Naive thymus-derived CD4-positive, alpha-beta T cell (primary cell): ENCODE measurements around the gene CDK5RAP1. TPM values are rescaled to one million over a fixed set of nuclear protein-coding genes. Genes with fewer than 3 reads are reported as not detected.

Source experiments
- ATAC-seq: fragments of 150-1000 bp; cut with Tn5 transposase; 2 replicates; pipeline ENCODE4 v1.10.0; 2021; ENCODE audit warnings: mild to moderate bottlenecking, moderate library complexity
- CTCF ChIA-PET: fragments of 350-600 bp; sonication (Branson Sonifier 250); formaldehyde crosslinking; loops from one replicate; lab custom pipeline; 2021; ENCODE audit warnings: antibody characterized with exemption; lab: Charles Lee
- POLR2A ChIA-PET: fragments of 350-600 bp; sonication (Branson Sonifier 250); formaldehyde crosslinking; loops from one replicate; lab custom pipeline; 2021; ENCODE audit warnings: antibody characterized with exemption, inconsistent platforms; lab: Charles Lee
- DNase-seq, 9 donors: peaks; one replicate each; pipeline versions ENCODE4 v3.0.0 to v3.0.0-alpha.2; 2020 to 2022; ENCODE audit warnings: mixed read lengths in 1 of 9
- H3K27ac ChIP-seq: one replicate; pipeline ENCODE4 v1.7.0; 2013; ENCODE audit warnings: mild to moderate bottlenecking, low read depth, low read length, moderate library complexity
- H3K27me3 ChIP-seq, 2 donors: one replicate each; pipeline ENCODE4 v1.7.0; 2013; ENCODE audit warnings: low read length in 2 of 2, mild to moderate bottlenecking in 2 of 2, moderate library complexity in 2 of 2; ENCODE audit not compliant: control insufficient read depth in 2 of 2, insufficient read depth in 2 of 2
- H3K36me3 ChIP-seq, 3 experiments: 1 replicate in 2 of 3; 2 replicates in 1 of 3; pipeline ENCODE4 v1.7.0; 2013; ENCODE audit warnings: low read length in 3 of 3, mild to moderate bottlenecking in 3 of 3, moderate library complexity in 1 of 3; ENCODE audit not compliant: insufficient read depth in 3 of 3, control insufficient read depth in 2 of 3
- H3K4me1 ChIP-seq, 2 donors: one replicate each; pipeline ENCODE4 v1.7.0; 2013; ENCODE audit warnings: low read length in 2 of 2, mild to moderate bottlenecking in 2 of 2, moderate library complexity in 1 of 2; ENCODE audit not compliant: control insufficient read depth in 2 of 2, insufficient read depth in 2 of 2
- H3K4me3 ChIP-seq: 2 replicates; pipeline ENCODE4 v1.7.0; 2013; ENCODE audit warnings: mild to moderate bottlenecking, low read length
- H3K9me3 ChIP-seq, 3 experiments: 1 replicate in 2 of 3; 2 replicates in 1 of 3; pipeline ENCODE4 v1.7.0; 2013; ENCODE audit warnings: low read length in 3 of 3; ENCODE audit not compliant: control insufficient read depth in 2 of 3
- H3K27ac Mint-ChIP-seq, 9 donors: one replicate each; pipeline ENCODE4 v1.8.0; 2020 to 2022; ENCODE audit warnings: mixed read lengths in 9 of 9, mild to moderate bottlenecking in 8 of 9, moderate library complexity in 5 of 9, inconsistent platforms in 2 of 9
- H3K27me3 Mint-ChIP-seq, 5 donors: one replicate each; pipeline ENCODE4 v1.8.0; 2021 to 2022; ENCODE audit warnings: mixed read lengths in 5 of 5, mild to moderate bottlenecking in 1 of 5
- H3K36me3 Mint-ChIP-seq, 5 donors: one replicate each; pipeline ENCODE4 v1.8.0; 2020 to 2022; ENCODE audit warnings: mixed read lengths in 5 of 5, mild to moderate bottlenecking in 3 of 5, inconsistent platforms in 1 of 5
- H3K4me1 Mint-ChIP-seq, 7 donors: one replicate each; pipeline ENCODE4 v1.8.0; 2020 to 2022; ENCODE audit warnings: mixed read lengths in 7 of 7, mild to moderate bottlenecking in 3 of 7, inconsistent platforms in 1 of 7
- H3K4me3 Mint-ChIP-seq, 10 donors: one replicate each; pipeline ENCODE4 v1.8.0; 2020 to 2022; ENCODE audit warnings: mild to moderate bottlenecking in 10 of 10, mixed read lengths in 10 of 10, moderate library complexity in 6 of 10, inconsistent platforms in 2 of 10
- H3K9me3 Mint-ChIP-seq, 11 donors: one replicate each; pipeline ENCODE4 v1.8.0; 2020 to 2022; ENCODE audit warnings: mixed read lengths in 11 of 11, mild to moderate bottlenecking in 4 of 11, inconsistent platforms in 1 of 11, moderate library complexity in 1 of 11
- intact Hi-C, 2 donors: fragments of 100-400 bp; cut with micrococcal nuclease; formaldehyde crosslinking; loops; one replicate each; pipeline ENCODE4 v1.15.1; 2023
- polyA plus RNA-seq, 2 donors: library from polyadenylated mRNA; unstranded; fragments of 300-500 nt; fragmentation: Illumina TruSeq; gene quantifications; one replicate each; pipeline ENCODE4 v1.2.3, GENCODE V29; 2021
- total RNA-seq, 6 experiments: library from RNA in 5 of 6; stranded (reverse) in 5 of 6; gene quantifications; 1 replicate in 5 of 6; 2 replicates in 1 of 6; pipeline ENCODE4 v1.2.3 and lab custom pipeline; 2021 to 2026

CDK5RAP1 gene
- total and polyA plus RNA-seq, 7 experiments from 2014 or later = 33.6 to 51.8 (median 48.1) TPM

GRCh38 chr20:33320006-33320405 is 81.3 kb downstream of the CDK5RAP1 start:
- no peak for ATAC-seq
- H3K27ac Mint-ChIP-seq = no peak overlapping the region
- H3K9me3 ChIP-seq = no peaks in the 10 kb centered on the region
- intact Hi-C loops = no loop called here
- H3K4me3 ChIP-seq = no peak overlapping the region
- H3K36me3 Mint-ChIP-seq = no peaks in the 10 kb centered on the region
- H3K27me3 Mint-ChIP-seq = peaks cover 0 to 14% (median 3%) of the 10 kb centered on the region in 5 donors
- H3K4me1 Mint-ChIP-seq = peaks cover 0 to 2% (median 0%) of the 10 kb centered on the region in 7 donors
- H3K27ac ChIP-seq = no peak overlapping the region
- POLR2A ChIA-PET = no interaction called here
- no peaks in the 10 kb centered on the region for H3K27me3 ChIP-seq
- no peak for DNase-seq
- no peaks in the 10 kb centered on the region for H3K4me1 ChIP-seq
- CTCF ChIA-PET = interaction anchor here (0.7 kb wide), 1 partner anchor 200 kb away, joined by 3 read pairs; no protein-coding TSS in a partner anchor
- H3K4me3 Mint-ChIP-seq = no peak overlapping the region
- H3K36me3 ChIP-seq = no peaks in the 10 kb centered on the region
- peaks cover 0 to 1% (median 0%) of the 10 kb centered on the region in 11 donors for H3K9me3 Mint-ChIP-seq

- Mint-ChIP-seq H3K4me3 (no peak overlapping the region), H3K4me1 (peaks cover 0 to 2% (median 0%) of the 10 kb centered on the region in 7 donors), H3K36me3 (no peaks in the 10 kb centered on the region), H3K27ac (no peak overlapping the region), H3K9me3 (peaks cover 0 to 1% (median 0%) of the 10 kb centered on the region in 11 donors), H3K27me3 (peaks cover 0 to 13% (median 3%) of the 10 kb centered on the region in 5 donors)
- Histone ChIP-seq H3K27me3 (no peaks in the 10 kb centered on the region), H3K36me3 (no peaks in the 10 kb centered on the region), H3K27ac (no peak overlapping the region), H3K9me3 (no peaks in the 10 kb centered on the region), H3K4me1 (no peaks in the 10 kb centered on the region), H3K4me3 (no peak overlapping the region)
- intact Hi-C loops = no loop called here
- POLR2A ChIA-PET = no interaction called here
- ATAC-seq (no peak), DNase-seq (no peak)
- CTCF ChIA-PET = no interaction called here
Measured at GRCh38 chr20:33318096-33318429, 83.3 kb downstream of the CDK5RAP1 start.

- no peaks in the 10 kb centered on the region for H3K27me3 ChIP-seq
- intact Hi-C loops = no loop called here
- ATAC-seq = no peak
- H3K4me1 ChIP-seq = no peaks in the 10 kb centered on the region
- Mint-ChIP-seq H3K27ac (no peak overlapping the region), H3K4me3 (no peak overlapping the region), H3K9me3 (no peaks in the 10 kb centered on the region), H3K27me3 (peaks cover 0 to 10% (median 3%) of the 10 kb centered on the region in 5 donors), H3K4me1 (peaks cover 0 to 2% (median 0%) of the 10 kb centered on the region in 7 donors), H3K36me3 (no peaks in the 10 kb centered on the region)
- no peak overlapping the region for H3K27ac ChIP-seq
- POLR2A ChIA-PET = no interaction called here
- no peak for DNase-seq
- H3K9me3 ChIP-seq = no peaks in the 10 kb centered on the region
- CTCF ChIA-PET = no interaction called here
- no peak overlapping the region for H3K4me3 ChIP-seq
- no peaks in the 10 kb centered on the region for H3K36me3 ChIP-seq
Measured at GRCh38 chr20:33317424-33318095, 83.8 kb downstream of the CDK5RAP1 start.

- Histone ChIP-seq H3K27me3 (no peaks in the 10 kb centered on the region), H3K9me3 (no peaks in the 10 kb centered on the region), H3K27ac (no peak overlapping the region), H3K4me1 (no peaks in the 10 kb centered on the region), H3K4me3 (no peak overlapping the region), H3K36me3 (no peaks in the 10 kb centered on the region)
- DNase-seq = no peak
- ATAC-seq = no peak
- no peak overlapping the region for H3K27ac Mint-ChIP-seq
- ChIA-PET POLR2A (no interaction called here), CTCF (no interaction called here)
- H3K4me3 Mint-ChIP-seq = no peak overlapping the region
- H3K4me1 Mint-ChIP-seq = peaks cover 0 to 2% (median 0%) of the 10 kb centered on the region in 7 donors
- intact Hi-C loops = no loop called here
- H3K9me3 Mint-ChIP-seq = no peaks in the 10 kb centered on the region
- H3K36me3 Mint-ChIP-seq = no peaks in the 10 kb centered on the region
- H3K27me3 Mint-ChIP-seq = peaks cover 0 to 10% (median 0%) of the 10 kb centered on the region in 5 donors
Measured at GRCh38 chr20:33316958-33317357, 84.4 kb downstream of the CDK5RAP1 start.

- H3K4me3 ChIP-seq = no peak overlapping the region
- no peak overlapping the region for H3K27ac ChIP-seq
- no peaks in the 10 kb centered on the region for H3K36me3 ChIP-seq
- Mint-ChIP-seq H3K9me3 (no peaks in the 10 kb centered on the region), H3K36me3 (no peaks in the 10 kb centered on the region), H3K27me3 (peaks cover 0 to 14% (median 0%) of the 10 kb centered on the region in 5 donors), H3K27ac (no peak overlapping the region), H3K4me3 (no peak overlapping the region), H3K4me1 (peaks cover 0 to 2% (median 0%) of the 10 kb centered on the region in 7 donors)
- ATAC-seq (no peak), DNase-seq (no peak)
- intact Hi-C loops = no loop called here
- H3K27me3 ChIP-seq = no peaks in the 10 kb centered on the region
- H3K4me1 ChIP-seq = no peaks in the 10 kb centered on the region
- POLR2A ChIA-PET = no interaction called here
- CTCF ChIA-PET = interaction anchor here (0.6 kb wide), 1 partner anchor 17 kb away, joined by 3 read pairs; no protein-coding TSS in a partner anchor
- no peaks in the 10 kb centered on the region for H3K9me3 ChIP-seq
Measured at GRCh38 chr20:33316343-33316742, 85.0 kb downstream of the CDK5RAP1 start.

- ATAC-seq = no peak
- Mint-ChIP-seq H3K4me1 (peaks cover 0 to 2% (median 0%) of the 10 kb centered on the region in 7 donors), H3K27ac (no peak overlapping the region), H3K27me3 (peaks cover 0 to 8% (median 0%) of the 10 kb centered on the region in 5 donors), H3K9me3 (no peaks in the 10 kb centered on the region), H3K4me3 (no peak overlapping the region), H3K36me3 (no peaks in the 10 kb centered on the region)
- no peak for DNase-seq
- H3K4me1 ChIP-seq = no peaks in the 10 kb centered on the region
- intact Hi-C loops = no loop called here
- no peaks in the 10 kb centered on the region for H3K27me3 ChIP-seq
- POLR2A ChIA-PET = no interaction called here
- no peak overlapping the region for H3K27ac ChIP-seq
- CTCF ChIA-PET = no interaction called here
- no peaks in the 10 kb centered on the region for H3K9me3 ChIP-seq
- no peak overlapping the region for H3K4me3 ChIP-seq
- H3K36me3 ChIP-seq = no peaks in the 10 kb centered on the region
Measured at GRCh38 chr20:33313686-33314314, 87.5 kb downstream of the CDK5RAP1 start.
